ENCODE results near the gene KDM4B.

KDM4B gene

GRCh38 chr19:5048091-5048726 lies 79.3 kb downstream of the KDM4B start:
- peaks cover 22% of the 10 kb centered on the region for H3K4me1 ChIP-seq (ENCODE audit: insufficient read depth, poor library complexity, severe bottlenecking)
- ATAC-seq (ENCODE audit: low read depth) (peak; percentile 75), DNase-seq (ENCODE audit: low spot score) (no peak)
- H3K4me3 ChIP-seq (ENCODE audit: severe bottlenecking) = no peak overlapping the region
- no peaks in the 10 kb centered on the region for H3K27me3 ChIP-seq (ENCODE audit: insufficient read depth, poor library complexity, severe bottlenecking)
- H3K27ac ChIP-seq (ENCODE audit: poor library complexity, severe bottlenecking) = no peak overlapping the region
- peaks cover 6% of the 10 kb centered on the region for H3K36me3 ChIP-seq (ENCODE audit: low read depth)
- peak; percentile 92 for TF ChIP-seq CTCF (IDR thresholded peaks at IDR 0.05; ENCODE audit: poor library complexity, severe bottlenecking)
- H3K9me3 ChIP-seq (ENCODE audit: severe bottlenecking) = no peaks in the 10 kb centered on the region

GRCh38 chr19:5048727-5049553 lies 80.0 kb downstream of the KDM4B start:
- ATAC-seq (ENCODE audit: low read depth) = no peak
- peaks cover 22% of the 10 kb centered on the region for H3K4me1 ChIP-seq (ENCODE audit: insufficient read depth, poor library complexity, severe bottlenecking)
- no peak overlapping the region for H3K4me3 ChIP-seq (ENCODE audit: severe bottlenecking)
- no peaks in the 10 kb centered on the region for H3K9me3 ChIP-seq (ENCODE audit: severe bottlenecking)
- TF ChIP-seq CTCF (IDR thresholded peaks at IDR 0.05; ENCODE audit: poor library complexity, severe bottlenecking) = no peak
- no peak for DNase-seq (ENCODE audit: low spot score)
- H3K27me3 ChIP-seq (ENCODE audit: insufficient read depth, poor library complexity, severe bottlenecking) = no peaks in the 10 kb centered on the region
- H3K27ac ChIP-seq (ENCODE audit: poor library complexity, severe bottlenecking) = no peak overlapping the region
- H3K36me3 ChIP-seq (ENCODE audit: low read depth) = peaks cover 6% of the 10 kb centered on the region

- Histone ChIP-seq H3K27me3 (ENCODE audit: insufficient read depth, poor library complexity, severe bottlenecking) (no peaks in the 10 kb centered on the region), H3K36me3 (ENCODE audit: low read depth) (peaks cover 6% of the 10 kb centered on the region), H3K27ac (ENCODE audit: poor library complexity, severe bottlenecking) (no peak overlapping the region), H3K9me3 (ENCODE audit: severe bottlenecking) (no peaks in the 10 kb centered on the region), H3K4me1 (ENCODE audit: insufficient read depth, poor library complexity, severe bottlenecking) (peaks cover 22% of the 10 kb centered on the region), H3K4me3 (ENCODE audit: severe bottlenecking) (no peak overlapping the region)
- DNase-seq (ENCODE audit: low spot score) = no peak
- no peak for ATAC-seq (ENCODE audit: low read depth)
- no peak for TF ChIP-seq CTCF (IDR thresholded peaks at IDR 0.05; ENCODE audit: poor library complexity, severe bottlenecking)
Measured at GRCh38 chr19:5049561-5049960, 80.6 kb downstream of the KDM4B start.

GRCh38 chr19:5050067-5050656 lies 81.2 kb downstream of the KDM4B start:
- Histone ChIP-seq H3K36me3 (ENCODE audit: low read depth) (peaks cover 6% of the 10 kb centered on the region), H3K27ac (ENCODE audit: poor library complexity, severe bottlenecking) (no peak overlapping the region), H3K4me3 (ENCODE audit: severe bottlenecking) (no peak overlapping the region), H3K4me1 (ENCODE audit: insufficient read depth, poor library complexity, severe bottlenecking) (peaks cover 22% of the 10 kb centered on the region), H3K27me3 (ENCODE audit: insufficient read depth, poor library complexity, severe bottlenecking) (no peaks in the 10 kb centered on the region), H3K9me3 (ENCODE audit: severe bottlenecking) (no peaks in the 10 kb centered on the region)
- ATAC-seq (ENCODE audit: low read depth) (no peak), DNase-seq (ENCODE audit: low spot score) (no peak)
- TF ChIP-seq CTCF (IDR thresholded peaks at IDR 0.05; ENCODE audit: poor library complexity, severe bottlenecking) = no peak
